ENCODE results near the gene RBMS3. TPM values are rescaled to one million over a fixed set of nuclear protein-coding genes. Genes with fewer than 3 reads are reported as not detected.

The RBMS3 gene
- total and polyA plus RNA-seq, 2 of the 8 experiments (the other 6 are each of a cell fraction or from before 2014, with no cell fraction given), result 3.7 to 6.9 TPM

DNA sequence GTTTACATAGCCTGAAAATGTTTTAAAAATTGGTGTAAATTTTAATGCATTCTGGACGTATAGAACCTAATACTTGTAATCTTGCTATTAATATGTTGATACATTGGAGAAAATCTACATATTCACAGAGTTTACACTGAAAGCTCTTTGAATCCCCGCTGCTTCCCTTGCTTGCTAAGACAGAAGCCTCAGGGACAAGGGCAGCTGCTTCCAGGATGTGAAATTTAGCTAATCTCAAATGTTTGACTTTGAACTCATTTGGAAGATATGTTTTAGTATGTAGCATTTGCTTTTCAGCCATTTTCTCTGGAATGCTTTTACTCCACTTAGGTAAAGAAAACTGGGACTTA is 172.0 kb downstream of the RBMS3 start (continued):
- TF ChIP-seq, protein P1, sequence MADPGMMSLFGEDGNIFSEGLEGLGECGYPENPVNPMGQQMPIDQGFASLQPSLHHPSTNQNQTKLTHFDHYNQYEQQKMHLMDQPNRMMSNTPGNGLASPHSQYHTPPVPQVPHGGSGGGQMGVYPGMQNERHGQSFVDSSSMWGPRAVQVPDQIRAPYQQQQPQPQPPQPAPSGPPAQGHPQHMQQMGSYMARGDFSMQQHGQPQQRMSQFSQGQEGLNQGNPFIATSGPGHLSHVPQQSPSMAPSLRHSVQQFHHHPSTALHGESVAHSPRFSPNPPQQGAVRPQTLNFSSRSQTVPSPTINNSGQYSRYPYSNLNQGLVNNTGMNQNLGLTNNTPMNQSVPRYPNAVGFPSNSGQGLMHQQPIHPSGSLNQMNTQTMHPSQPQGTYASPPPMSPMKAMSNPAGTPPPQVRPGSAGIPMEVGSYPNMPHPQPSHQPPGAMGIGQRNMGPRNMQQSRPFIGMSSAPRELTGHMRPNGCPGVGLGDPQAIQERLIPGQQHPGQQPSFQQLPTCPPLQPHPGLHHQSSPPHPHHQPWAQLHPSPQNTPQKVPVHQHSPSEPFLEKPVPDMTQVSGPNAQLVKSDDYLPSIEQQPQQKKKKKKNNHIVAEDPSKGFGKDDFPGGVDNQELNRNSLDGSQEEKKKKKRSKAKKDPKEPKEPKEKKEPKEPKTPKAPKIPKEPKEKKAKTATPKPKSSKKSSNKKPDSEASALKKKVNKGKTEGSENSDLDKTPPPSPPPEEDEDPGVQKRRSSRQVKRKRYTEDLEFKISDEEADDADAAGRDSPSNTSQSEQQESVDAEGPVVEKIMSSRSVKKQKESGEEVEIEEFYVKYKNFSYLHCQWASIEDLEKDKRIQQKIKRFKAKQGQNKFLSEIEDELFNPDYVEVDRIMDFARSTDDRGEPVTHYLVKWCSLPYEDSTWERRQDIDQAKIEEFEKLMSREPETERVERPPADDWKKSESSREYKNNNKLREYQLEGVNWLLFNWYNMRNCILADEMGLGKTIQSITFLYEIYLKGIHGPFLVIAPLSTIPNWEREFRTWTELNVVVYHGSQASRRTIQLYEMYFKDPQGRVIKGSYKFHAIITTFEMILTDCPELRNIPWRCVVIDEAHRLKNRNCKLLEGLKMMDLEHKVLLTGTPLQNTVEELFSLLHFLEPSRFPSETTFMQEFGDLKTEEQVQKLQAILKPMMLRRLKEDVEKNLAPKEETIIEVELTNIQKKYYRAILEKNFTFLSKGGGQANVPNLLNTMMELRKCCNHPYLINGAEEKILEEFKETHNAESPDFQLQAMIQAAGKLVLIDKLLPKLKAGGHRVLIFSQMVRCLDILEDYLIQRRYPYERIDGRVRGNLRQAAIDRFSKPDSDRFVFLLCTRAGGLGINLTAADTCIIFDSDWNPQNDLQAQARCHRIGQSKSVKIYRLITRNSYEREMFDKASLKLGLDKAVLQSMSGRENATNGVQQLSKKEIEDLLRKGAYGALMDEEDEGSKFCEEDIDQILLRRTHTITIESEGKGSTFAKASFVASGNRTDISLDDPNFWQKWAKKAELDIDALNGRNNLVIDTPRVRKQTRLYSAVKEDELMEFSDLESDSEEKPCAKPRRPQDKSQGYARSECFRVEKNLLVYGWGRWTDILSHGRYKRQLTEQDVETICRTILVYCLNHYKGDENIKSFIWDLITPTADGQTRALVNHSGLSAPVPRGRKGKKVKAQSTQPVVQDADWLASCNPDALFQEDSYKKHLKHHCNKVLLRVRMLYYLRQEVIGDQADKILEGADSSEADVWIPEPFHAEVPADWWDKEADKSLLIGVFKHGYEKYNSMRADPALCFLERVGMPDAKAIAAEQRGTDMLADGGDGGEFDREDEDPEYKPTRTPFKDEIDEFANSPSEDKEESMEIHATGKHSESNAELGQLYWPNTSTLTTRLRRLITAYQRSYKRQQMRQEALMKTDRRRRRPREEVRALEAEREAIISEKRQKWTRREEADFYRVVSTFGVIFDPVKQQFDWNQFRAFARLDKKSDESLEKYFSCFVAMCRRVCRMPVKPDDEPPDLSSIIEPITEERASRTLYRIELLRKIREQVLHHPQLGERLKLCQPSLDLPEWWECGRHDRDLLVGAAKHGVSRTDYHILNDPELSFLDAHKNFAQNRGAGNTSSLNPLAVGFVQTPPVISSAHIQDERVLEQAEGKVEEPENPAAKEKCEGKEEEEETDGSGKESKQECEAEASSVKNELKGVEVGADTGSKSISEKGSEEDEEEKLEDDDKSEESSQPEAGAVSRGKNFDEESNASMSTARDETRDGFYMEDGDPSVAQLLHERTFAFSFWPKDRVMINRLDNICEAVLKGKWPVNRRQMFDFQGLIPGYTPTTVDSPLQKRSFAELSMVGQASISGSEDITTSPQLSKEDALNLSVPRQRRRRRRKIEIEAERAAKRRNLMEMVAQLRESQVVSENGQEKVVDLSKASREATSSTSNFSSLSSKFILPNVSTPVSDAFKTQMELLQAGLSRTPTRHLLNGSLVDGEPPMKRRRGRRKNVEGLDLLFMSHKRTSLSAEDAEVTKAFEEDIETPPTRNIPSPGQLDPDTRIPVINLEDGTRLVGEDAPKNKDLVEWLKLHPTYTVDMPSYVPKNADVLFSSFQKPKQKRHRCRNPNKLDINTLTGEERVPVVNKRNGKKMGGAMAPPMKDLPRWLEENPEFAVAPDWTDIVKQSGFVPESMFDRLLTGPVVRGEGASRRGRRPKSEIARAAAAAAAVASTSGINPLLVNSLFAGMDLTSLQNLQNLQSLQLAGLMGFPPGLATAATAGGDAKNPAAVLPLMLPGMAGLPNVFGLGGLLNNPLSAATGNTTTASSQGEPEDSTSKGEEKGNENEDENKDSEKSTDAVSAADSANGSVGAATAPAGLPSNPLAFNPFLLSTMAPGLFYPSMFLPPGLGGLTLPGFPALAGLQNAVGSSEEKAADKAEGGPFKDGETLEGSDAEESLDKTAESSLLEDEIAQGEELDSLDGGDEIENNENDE (IDR thresholded peaks at IDR 0.05; ENCODE audit: insufficient replicate concordance, low read length), result no peak
- TF ChIP-seq EZH2 (IDR thresholded peaks at IDR 0.05; ENCODE audit: low read depth, low read length, severe bottlenecking) (no peak), NANOG (IDR thresholded peaks at IDR 0.05; ENCODE audit: insufficient read depth, low read depth, low read length, poor library complexity, severe bottlenecking) (no peak), JUN (IDR thresholded peaks at IDR 0.05; ENCODE audit: low read depth, low read length) (no peak), SRF (IDR thresholded peaks at IDR 0.05; ENCODE audit: low read depth, low read length) (no peak), RNF2 (IDR thresholded peaks at IDR 0.05; ENCODE audit: borderline replicate concordance, low read depth, low read length, missing control alignments, poor library complexity, severe bottlenecking) (no peak), TCF12 (IDR thresholded peaks at IDR 0.05; ENCODE audit: low read depth, low read length) (no peak)
- TF ChIP-seq, protein P2, sequence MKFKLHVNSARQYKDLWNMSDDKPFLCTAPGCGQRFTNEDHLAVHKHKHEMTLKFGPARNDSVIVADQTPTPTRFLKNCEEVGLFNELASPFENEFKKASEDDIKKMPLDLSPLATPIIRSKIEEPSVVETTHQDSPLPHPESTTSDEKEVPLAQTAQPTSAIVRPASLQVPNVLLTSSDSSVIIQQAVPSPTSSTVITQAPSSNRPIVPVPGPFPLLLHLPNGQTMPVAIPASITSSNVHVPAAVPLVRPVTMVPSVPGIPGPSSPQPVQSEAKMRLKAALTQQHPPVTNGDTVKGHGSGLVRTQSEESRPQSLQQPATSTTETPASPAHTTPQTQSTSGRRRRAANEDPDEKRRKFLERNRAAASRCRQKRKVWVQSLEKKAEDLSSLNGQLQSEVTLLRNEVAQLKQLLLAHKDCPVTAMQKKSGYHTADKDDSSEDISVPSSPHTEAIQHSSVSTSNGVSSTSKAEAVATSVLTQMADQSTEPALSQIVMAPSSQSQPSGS (IDR thresholded peaks at IDR 0.05; ENCODE audit: low read length), result no peak
- TF ChIP-seq, protein P3, sequence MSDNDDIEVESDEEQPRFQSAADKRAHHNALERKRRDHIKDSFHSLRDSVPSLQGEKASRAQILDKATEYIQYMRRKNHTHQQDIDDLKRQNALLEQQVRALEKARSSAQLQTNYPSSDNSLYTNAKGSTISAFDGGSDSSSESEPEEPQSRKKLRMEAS (IDR thresholded peaks at IDR 0.05), result no peak
